ENCODE measurements around the gene TMEM18. TPM values are rescaled to one million over a fixed set of nuclear protein-coding genes. Genes with fewer than 3 reads are reported as not detected.

The TMEM18 gene
- total RNA-seq = 12.7 and 21.4 TPM in 2 replicates

DNA sequence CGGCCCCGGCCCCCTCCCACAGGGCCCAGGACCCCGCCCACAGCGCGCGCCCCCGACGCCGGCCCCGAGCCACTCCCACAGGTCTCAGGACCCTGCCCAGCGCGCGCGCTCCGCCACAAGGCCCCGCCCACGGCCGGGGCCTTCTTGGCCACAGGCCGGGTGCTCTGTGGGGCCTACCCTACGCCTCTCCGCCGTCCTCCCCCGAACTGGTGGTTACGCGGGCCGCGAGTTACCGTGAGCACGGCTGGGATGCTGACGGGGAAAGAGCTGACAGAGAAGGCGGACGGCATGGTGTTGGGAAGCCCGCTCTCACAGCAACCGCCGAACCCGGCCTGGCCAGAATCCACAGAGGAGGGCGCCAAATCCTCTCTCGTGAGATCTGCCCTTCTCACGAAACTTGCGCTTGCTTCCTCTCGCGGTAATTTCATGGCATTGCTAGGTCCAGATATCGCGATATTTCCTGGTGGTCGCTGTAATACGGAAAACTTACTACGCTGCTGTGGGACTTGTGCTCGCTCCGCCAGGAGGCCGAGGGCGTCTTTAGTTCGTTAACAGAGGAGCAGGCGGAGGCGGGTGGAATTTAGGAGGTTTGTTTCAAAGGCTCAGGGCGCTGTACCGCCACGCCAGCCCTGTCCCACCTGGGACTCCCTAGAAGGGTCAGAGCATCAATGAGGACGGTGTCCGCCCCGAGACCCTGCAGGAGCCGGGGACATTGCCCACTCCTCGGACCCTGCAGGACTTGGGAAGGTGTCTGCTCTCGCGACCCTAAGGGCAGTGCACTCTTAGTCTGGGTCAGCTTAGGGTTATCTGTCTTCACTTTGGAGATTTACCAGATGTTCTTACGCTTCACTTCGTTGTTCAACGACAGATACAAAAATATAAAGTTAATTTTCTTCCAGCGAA, at the start of gene TMEM18:
Gene TMEM18, minus strand, starts transcription at position 351 of the 903 bp plus-strand sequence. Its CDS starts 61 bp downstream, at position 290.

